Measurements from ENCODE around the gene IL11RA. TPM values are rescaled to one million over a fixed set of nuclear protein-coding genes. Genes with fewer than 3 reads are reported as not detected.
A peak's percentile ranks its signal among the peaks of the same experiment; 100 is the strongest.

Gene IL11RA
- total RNA-seq, 2 experiments from 2014 or later = 117 TPM

- DNase-seq (no peak), ATAC-seq (ENCODE audit: poor library complexity) (no peak)
- CTCF ChIA-PET = interaction anchor here (1.6 kb wide), 1 partner anchor 9 kb away, joined by 7 read pairs; no protein-coding TSS in a partner anchor
- H3K9me3 ChIP-seq (ENCODE audit: control insufficient read depth in 1 of 2, insufficient read depth in 1 of 2, low read length in 2 of 2) = no peaks in the 10 kb centered on the region
- intact Hi-C loops (cut with DNase I, micrococcal nuclease) = no loop called here
- Mint-ChIP-seq H3K4me1 (ENCODE audit: low read depth) (no peaks in the 10 kb centered on the region), H3K9me3 (no peaks in the 10 kb centered on the region), H3K27me3 (no peaks in the 10 kb centered on the region), H3K27ac (no peak overlapping the region), H3K36me3 (ENCODE audit: low read depth) (no peaks in the 10 kb centered on the region), H3K4me3 (no peak overlapping the region)
- POLR2A ChIA-PET = no interaction called here
- no peak overlapping the region for H3K4me3 ChIP-seq (ENCODE audit: low read length)
- H3K36me3 ChIP-seq (ENCODE audit: insufficient read depth, low read length) = no peaks in the 10 kb centered on the region
- no peak overlapping the region for H3K27ac ChIP-seq (ENCODE audit: low read depth in 1 of 2, low read length in 2 of 2)
- no peaks in the 10 kb centered on the region for H3K27me3 ChIP-seq (ENCODE audit: control insufficient read depth in 1 of 2, insufficient read depth in 2 of 2, low read length in 2 of 2)
- TF ChIP-seq CTCF (IDR thresholded peaks at IDR 0.05) = no peak
- H3K4me1 ChIP-seq (ENCODE audit: insufficient read depth, low read length) = no peaks in the 10 kb centered on the region
Observed at GRCh38 chr9:34693560-34693959, 41.6 kb downstream of the IL11RA start.

DNA sequence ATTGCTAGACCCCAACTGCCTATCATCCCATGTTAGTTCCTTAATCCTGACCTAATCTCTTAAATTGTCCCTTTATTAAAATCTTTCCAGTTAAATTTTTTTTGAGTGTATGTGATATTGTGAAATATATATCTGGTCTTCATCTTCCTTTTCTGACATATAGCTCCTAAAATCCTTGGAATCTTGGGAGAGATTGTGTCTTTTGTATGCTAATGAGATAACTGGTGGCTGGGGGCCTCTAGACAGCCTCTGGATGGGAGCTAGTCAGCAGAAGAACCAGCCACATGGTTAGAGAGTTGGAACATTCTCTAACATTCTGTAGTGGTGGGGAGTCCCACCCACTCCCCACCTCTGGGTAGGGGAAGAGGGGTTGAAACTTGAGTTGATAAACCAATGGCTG is 42.8 kb downstream of the IL11RA start:
- peaks cover under 1% of the 10 kb centered on the region for H3K4me1 Mint-ChIP-seq (ENCODE audit: low read depth)
- ChIA-PET POLR2A (no interaction called here), CTCF (interaction anchor here (1.6 kb wide), 1 partner anchor 7 kb away, joined by 7 read pairs; no protein-coding TSS in a partner anchor)
- no peak for DNase-seq
- H3K27ac Mint-ChIP-seq = no peak overlapping the region
- no peaks in the 10 kb centered on the region for H3K27me3 ChIP-seq (ENCODE audit: control insufficient read depth in 1 of 2, insufficient read depth in 2 of 2, low read length in 2 of 2)
- intact Hi-C loops (cut with DNase I, micrococcal nuclease) = no loop called here
- no peaks in the 10 kb centered on the region for H3K36me3 ChIP-seq (ENCODE audit: insufficient read depth, low read length)
- H3K4me3 Mint-ChIP-seq = no peak overlapping the region
- H3K9me3 Mint-ChIP-seq = no peaks in the 10 kb centered on the region
- TF ChIP-seq CTCF (IDR thresholded peaks at IDR 0.05) = no peak
- no peak for ATAC-seq (ENCODE audit: poor library complexity)
- H3K4me1 ChIP-seq (ENCODE audit: insufficient read depth, low read length) = no peaks in the 10 kb centered on the region
- H3K4me3 ChIP-seq (ENCODE audit: low read length) = no peak overlapping the region
- no peaks in the 10 kb centered on the region for H3K9me3 ChIP-seq (ENCODE audit: control insufficient read depth in 1 of 2, insufficient read depth in 1 of 2, low read length in 2 of 2)
- H3K36me3 Mint-ChIP-seq (ENCODE audit: low read depth) = no peaks in the 10 kb centered on the region
- H3K27me3 Mint-ChIP-seq = no peaks in the 10 kb centered on the region
- no peak overlapping the region for H3K27ac ChIP-seq (ENCODE audit: low read depth in 1 of 2, low read length in 2 of 2)

- Histone ChIP-seq H3K36me3 (ENCODE audit: insufficient read depth, low read length) (no peaks in the 10 kb centered on the region), H3K27ac (ENCODE audit: low read depth in 1 of 2, low read length in 2 of 2) (no peak overlapping the region), H3K27me3 (ENCODE audit: control insufficient read depth in 1 of 2, insufficient read depth in 2 of 2, low read length in 2 of 2) (no peaks in the 10 kb centered on the region), H3K4me3 (ENCODE audit: low read length) (peak overlapping the region; percentile 54), H3K9me3 (ENCODE audit: control insufficient read depth in 1 of 2, insufficient read depth in 1 of 2, low read length in 2 of 2) (no peaks in the 10 kb centered on the region), H3K4me1 (ENCODE audit: insufficient read depth, low read length) (peaks cover 12% of the 10 kb centered on the region)
- Mint-ChIP-seq H3K36me3 (ENCODE audit: low read depth) (no peaks in the 10 kb centered on the region), H3K27ac (no peak overlapping the region), H3K9me3 (no peaks in the 10 kb centered on the region), H3K27me3 (peaks cover 8% of the 10 kb centered on the region), H3K4me1 (ENCODE audit: low read depth) (peaks cover 14% of the 10 kb centered on the region), H3K4me3 (peak overlapping the region; percentile 66)
- CTCF ChIA-PET = interaction anchor here (1.0 to 3.7 kb wide), 5 partner anchors 36 to 89 kb away, joined by 6 to 37 read pairs (median 11); partner anchors contain the start of genes CCL27, GALT and RPP25L
- TF ChIP-seq CTCF (IDR thresholded peaks at IDR 0.05) = peak; percentile 87
- POLR2A ChIA-PET = no interaction called here
- ATAC-seq (ENCODE audit: poor library complexity) (peak; percentile 90), DNase-seq (peak; percentile 57 to 85 (median 70))
- intact Hi-C loops (cut with DNase I, micrococcal nuclease) = loop anchor here in 1 of 2 experiments (2.0 to 5.0 kb wide), 3 partner anchors 26 to 69 kb away; a partner anchor contains a TSS
Observed at GRCh38 chr9:34701023-34701768, 49.2 kb downstream of the IL11RA start.

All from CD4-positive, alpha-beta T cell (primary cell).